Activated CD8-positive, alpha-beta memory T cell treated with anti-CD3 and anti-CD28 coated beads for 24 hours (primary cell): ENCODE data around the gene APOBEC3F.
"Not testable (repeated sequence)": the region's sequence is repeated elsewhere in the genome, so short reads cannot be mapped to it uniquely, and the experiment has no call there.

Source experiments
- DNase-seq: peaks from one replicate; pipeline ENCODE4 v3.0.0-alpha.2; 2020

APOBEC3F gene

GRCh38 chr22:39028281-39028680, 12.4 kb upstream of the APOBEC3F start:
- no peak for DNase-seq

GRCh38 chr22:39029227-39029626, 11.4 kb upstream of the APOBEC3F start:
- no peak for DNase-seq

- no peak for DNase-seq
These were observed 10.0 kb upstream of the APOBEC3F start for GRCh38 chr22:39030705-39031104.

GRCh38 chr22:39031434-39032295, 9.0 kb upstream of the APOBEC3F start:
- not testable (repeated sequence) for DNase-seq

GRCh38 chr22:39037071-39037470, 3.6 kb upstream of the APOBEC3F start:
- not testable (repeated sequence) for DNase-seq

- no peak for DNase-seq
These were observed 1.1 kb upstream of the APOBEC3F start for GRCh38 chr22:39039306-39040126.

- DNase-seq = peak; percentile 73
These were observed 518 bp upstream of the APOBEC3F start for GRCh38 chr22:39040155-39040537.

GRCh38 chr22:39041908-39042307, 1.2 kb downstream of the APOBEC3F start:
- no peak for DNase-seq

- DNase-seq = not testable (repeated sequence)
These were observed 2.4 kb downstream of the APOBEC3F start for GRCh38 chr22:39043063-39043462.

GRCh38 chr22:39045136-39045535, 4.5 kb downstream of the APOBEC3F start:
- not testable (repeated sequence) for DNase-seq

- DNase-seq = not testable (repeated sequence)
These were observed 8.8 kb downstream of the APOBEC3F start for GRCh38 chr22:39049486-39049885.

GRCh38 chr22:39051844-39052495, 11.3 kb downstream of the APOBEC3F start:
- DNase-seq = not testable (repeated sequence)

- no peak for DNase-seq
These were observed 15.0 kb downstream of the APOBEC3F start for GRCh38 chr22:39055658-39056057.

GRCh38 chr22:39061290-39061689, 20.6 kb downstream of the APOBEC3F start:
- DNase-seq = not testable (repeated sequence)

GRCh38 chr22:39061951-39062350, 21.3 kb downstream of the APOBEC3F start:
- DNase-seq = not testable (repeated sequence)

GRCh38 chr22:39063904-39064303, 23.2 kb downstream of the APOBEC3F start:
- DNase-seq = not testable (repeated sequence)

GRCh38 chr22:39066442-39067276, 26.0 kb downstream of the APOBEC3F start:
- DNase-seq = not testable (repeated sequence)

GRCh38 chr22:39068033-39068785, 27.5 kb downstream of the APOBEC3F start:
- no peak for DNase-seq

- no peak for DNase-seq
These were observed 29.5 kb downstream of the APOBEC3F start for GRCh38 chr22:39070186-39070585.

GRCh38 chr22:39072581-39072981, 31.9 kb downstream of the APOBEC3F start:
- not testable (repeated sequence) for DNase-seq

GRCh38 chr22:39073981-39074380, 33.3 kb downstream of the APOBEC3F start:
- no peak for DNase-seq
